ENCODE data around the gene GLIPR2. TPM values are rescaled to one million over a fixed set of nuclear protein-coding genes. Genes with fewer than 3 reads are reported as not detected.
"Not testable (repeated sequence)": the region's sequence is repeated elsewhere in the genome, so short reads cannot be mapped to it uniquely, and the experiment has no call there.

Gene GLIPR2
- total and polyA plus RNA-seq, 2 donors (not counting 3 experiments of a cell fraction or from before 2014, with no cell fraction given) = 22.0 to 42.4 TPM

DNA sequence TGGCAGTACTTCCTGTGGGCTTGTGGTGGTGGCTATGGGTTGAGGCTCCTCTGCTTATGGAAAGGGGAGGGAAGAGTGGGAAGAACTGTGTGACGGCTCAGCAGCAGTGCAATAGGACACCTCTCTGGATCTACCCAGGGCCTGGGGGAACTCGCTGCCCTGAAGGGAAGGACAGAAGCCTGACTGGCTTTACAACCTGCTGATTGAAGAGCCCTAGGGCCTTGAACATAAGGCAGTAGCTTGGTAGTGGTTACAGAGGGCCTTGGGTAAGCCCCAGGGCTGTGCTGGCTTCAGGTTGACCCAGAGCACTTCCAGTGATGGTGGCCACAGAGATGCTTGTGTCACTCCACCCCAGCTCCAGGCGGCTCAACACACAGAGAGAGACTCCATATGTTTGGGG, 38.2 kb downstream of the GLIPR2 start:
- no peak overlapping the region for H3K4me3 ChIP-seq (replicated peaks in 1 of 3; ENCODE audit: insufficient read depth in 1 of 3, low read depth in 1 of 3, low read length in 3 of 3)
- no peaks in the 10 kb centered on the region for H3K79me2 ChIP-seq (ENCODE audit: control insufficient read depth, insufficient read depth, low read length)
- no peaks in the 10 kb centered on the region for H3K9me1 ChIP-seq (replicated peaks; ENCODE audit: control insufficient read depth, extremely low read depth, insufficient read depth, low read length)
- no peak overlapping the region for H3K9ac ChIP-seq (replicated peaks; ENCODE audit: extremely low read depth, insufficient read depth, low read length)
- dilution Hi-C loops (cut with MboI; ENCODE audit: extremely low pct_ligation_motif_present, low sequenced_read_pairs) (no loop called here), intact Hi-C loops (cut with micrococcal nuclease) (no loop called here)
- no peaks in the 10 kb centered on the region for H3K4me1 ChIP-seq (ENCODE audit: control insufficient read depth, extremely low read depth, insufficient read depth, low read length)
- no peak for TF ChIP-seq CTCF (IDR thresholded peaks at IDR 0.05; ENCODE audit: extremely low read depth in 1 of 2, insufficient read depth in 1 of 2, low read depth in 1 of 2, low read length in 2 of 2)
- TF ChIP-seq POLR2A (IDR thresholded peaks at IDR 0.05; ENCODE audit: low read depth, low read length) = no peak
- TF ChIP-seq POLR2AphosphoS5 (IDR thresholded peaks at IDR 0.05; ENCODE audit: insufficient read depth, low read depth, low read length) = no peak
- no peak for TF ChIP-seq EZH2 (IDR thresholded peaks at IDR 0.05; ENCODE audit: borderline replicate concordance, low read depth, low read length, severe bottlenecking)
- TF ChIP-seq, protein P1, sequence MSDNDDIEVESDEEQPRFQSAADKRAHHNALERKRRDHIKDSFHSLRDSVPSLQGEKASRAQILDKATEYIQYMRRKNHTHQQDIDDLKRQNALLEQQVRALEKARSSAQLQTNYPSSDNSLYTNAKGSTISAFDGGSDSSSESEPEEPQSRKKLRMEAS (IDR thresholded peaks at IDR 0.05; ENCODE audit: insufficient read depth, insufficient read length) = no peak
- CTCF ChIA-PET = interaction anchor here (4.0 kb wide), 1 partner anchor 14 kb away, joined by 19 read pairs; the partner anchor contains the start of gene CLTA
- BruUV-seq (replicated peaks) = no TSS peak
- POLR2A ChIA-PET = no interaction called here
- H3K27ac ChIP-seq (ENCODE audit: insufficient read depth, low read depth, low read length) = no peak overlapping the region
- no peaks in the 10 kb centered on the region for H4K20me1 ChIP-seq (replicated peaks; ENCODE audit: control insufficient read depth, extremely low read depth, insufficient read depth, low read length)
- H3K4me2 ChIP-seq (ENCODE audit: insufficient read depth, low read length) = no peak overlapping the region
- H3K27me3 ChIP-seq (ENCODE audit: control insufficient read depth in 2 of 2, insufficient read depth in 2 of 2, low read length in 2 of 2) = no peaks in the 10 kb centered on the region
- FAIRE-seq (no peak), DNase-seq (ENCODE audit: low read depth, low spot score) (no peak)
- no peaks in the 10 kb centered on the region for H3K36me3 ChIP-seq (ENCODE audit: control insufficient read depth in 2 of 2, extremely low read depth in 1 of 2, insufficient read depth in 2 of 2, low read length in 2 of 2)
- no peak overlapping the region for H2AFZ ChIP-seq (ENCODE audit: low read depth, low read length)
- no peaks in the 10 kb centered on the region for H3K9me3 ChIP-seq (replicated peaks; ENCODE audit: control insufficient read depth, insufficient read depth, low read length)

GRCh38 chr9:36175209-36175608, 38.7 kb downstream of the GLIPR2 start:
- BruUV-seq (replicated peaks); H3K9me1 ChIP-seq (replicated peaks; ENCODE audit: control insufficient read depth, extremely low read depth, insufficient read depth, low read length); FAIRE-seq; H3K36me3 ChIP-seq (ENCODE audit: control insufficient read depth in 2 of 2, extremely low read depth in 1 of 2, insufficient read depth in 2 of 2, low read length in 2 of 2); H3K27ac ChIP-seq (ENCODE audit: insufficient read depth, low read depth, low read length); H2AFZ ChIP-seq (ENCODE audit: low read depth, low read length); H3K4me3 ChIP-seq (replicated peaks in 1 of 3; ENCODE audit: insufficient read depth in 1 of 3, low read depth in 1 of 3, low read length in 3 of 3); DNase-seq (ENCODE audit: low read depth, low spot score); H3K9me3 ChIP-seq (replicated peaks; ENCODE audit: control insufficient read depth, insufficient read depth, low read length); POLR2A ChIA-PET; H3K4me2 ChIP-seq (ENCODE audit: insufficient read depth, low read length); dilution Hi-C loops (cut with MboI; ENCODE audit: extremely low pct_ligation_motif_present, low sequenced_read_pairs); H3K4me1 ChIP-seq (ENCODE audit: control insufficient read depth, extremely low read depth, insufficient read depth, low read length); H3K79me2 ChIP-seq (ENCODE audit: control insufficient read depth, insufficient read depth, low read length); H4K20me1 ChIP-seq (replicated peaks; ENCODE audit: control insufficient read depth, extremely low read depth, insufficient read depth, low read length); H3K27me3 ChIP-seq (ENCODE audit: control insufficient read depth in 2 of 2, insufficient read depth in 2 of 2, low read length in 2 of 2); intact Hi-C loops (cut with micrococcal nuclease); H3K9ac ChIP-seq (replicated peaks; ENCODE audit: extremely low read depth, insufficient read depth, low read length): not testable (repeated sequence)
- CTCF ChIA-PET = interaction anchor here (1.5 kb wide), 1 partner anchor 9 kb away, joined by 3 read pairs; no protein-coding TSS in a partner anchor

- H3K9me3 ChIP-seq (replicated peaks; ENCODE audit: control insufficient read depth, insufficient read depth, low read length); POLR2A ChIA-PET; H3K9ac ChIP-seq (replicated peaks; ENCODE audit: extremely low read depth, insufficient read depth, low read length); H3K9me1 ChIP-seq (replicated peaks; ENCODE audit: control insufficient read depth, extremely low read depth, insufficient read depth, low read length); FAIRE-seq; H3K4me2 ChIP-seq (ENCODE audit: insufficient read depth, low read length); H3K4me3 ChIP-seq (replicated peaks in 1 of 3; ENCODE audit: insufficient read depth in 1 of 3, low read depth in 1 of 3, low read length in 3 of 3); H3K4me1 ChIP-seq (ENCODE audit: control insufficient read depth, extremely low read depth, insufficient read depth, low read length); H3K36me3 ChIP-seq (ENCODE audit: control insufficient read depth in 2 of 2, extremely low read depth in 1 of 2, insufficient read depth in 2 of 2, low read length in 2 of 2); intact Hi-C loops (cut with micrococcal nuclease); H4K20me1 ChIP-seq (replicated peaks; ENCODE audit: control insufficient read depth, extremely low read depth, insufficient read depth, low read length); H3K27ac ChIP-seq (ENCODE audit: insufficient read depth, low read depth, low read length); dilution Hi-C loops (cut with MboI; ENCODE audit: extremely low pct_ligation_motif_present, low sequenced_read_pairs); BruUV-seq (replicated peaks); H3K27me3 ChIP-seq (ENCODE audit: control insufficient read depth in 2 of 2, insufficient read depth in 2 of 2, low read length in 2 of 2); H3K79me2 ChIP-seq (ENCODE audit: control insufficient read depth, insufficient read depth, low read length); DNase-seq (ENCODE audit: low read depth, low spot score); H2AFZ ChIP-seq (ENCODE audit: low read depth, low read length): not testable (repeated sequence)
- CTCF ChIA-PET = interaction anchor here (1.5 kb wide), 1 partner anchor 10 kb away, joined by 3 read pairs; no protein-coding TSS in a partner anchor
These were observed 40.0 kb downstream of the GLIPR2 start for GRCh38 chr9:36176496-36176895.
